Stimulated activated naive CD8-positive, alpha-beta T cell treated with anti-CD3 and anti-CD28 coated beads, Interleukin-15, Interleukin-2, amounts not matched to agents 100 U/mL and 50 U/mL, for 24 hours (primary cell): ENCODE results near the gene NDUFAF8.

Experiments
- ATAC-seq: fragments of 150-1000 bp; cut with Tn5 transposase; one replicate; pipeline ENCODE4 v1.10.0; 2021
- DNase-seq: peaks from one replicate; pipeline ENCODE4 v3.0.0; 2021

NDUFAF8 gene

DNA sequence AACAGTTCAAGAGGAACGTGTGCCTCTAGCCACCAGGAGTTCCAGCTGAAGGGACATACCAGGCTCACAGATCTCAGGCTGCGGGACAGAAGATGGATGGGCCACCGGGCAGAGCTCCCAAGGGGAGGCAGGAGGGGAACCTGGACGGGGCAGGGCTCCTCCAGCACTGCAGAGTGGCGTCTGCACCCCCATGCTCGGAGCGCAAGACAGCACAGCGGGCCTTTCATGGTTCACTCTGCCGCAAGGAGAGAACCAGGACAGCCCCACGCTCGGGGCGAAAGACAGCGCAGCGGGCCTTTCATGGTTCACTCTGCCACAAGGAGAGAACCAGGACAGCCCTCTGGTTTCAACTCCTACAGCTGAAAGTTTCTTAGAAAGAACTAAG lies 35.3 kb downstream of the NDUFAF8 start:
- ATAC-seq, result no peak
- DNase-seq, result no peak

GRCh38 chr17:81276781-81277180 lies 37.7 kb downstream of the NDUFAF8 start:
- DNase-seq (no peak), ATAC-seq (peak; percentile 41)

- no peak for DNase-seq
- no peak for ATAC-seq
Measured at GRCh38 chr17:81277421-81277820, 38.3 kb downstream of the NDUFAF8 start.

DNA sequence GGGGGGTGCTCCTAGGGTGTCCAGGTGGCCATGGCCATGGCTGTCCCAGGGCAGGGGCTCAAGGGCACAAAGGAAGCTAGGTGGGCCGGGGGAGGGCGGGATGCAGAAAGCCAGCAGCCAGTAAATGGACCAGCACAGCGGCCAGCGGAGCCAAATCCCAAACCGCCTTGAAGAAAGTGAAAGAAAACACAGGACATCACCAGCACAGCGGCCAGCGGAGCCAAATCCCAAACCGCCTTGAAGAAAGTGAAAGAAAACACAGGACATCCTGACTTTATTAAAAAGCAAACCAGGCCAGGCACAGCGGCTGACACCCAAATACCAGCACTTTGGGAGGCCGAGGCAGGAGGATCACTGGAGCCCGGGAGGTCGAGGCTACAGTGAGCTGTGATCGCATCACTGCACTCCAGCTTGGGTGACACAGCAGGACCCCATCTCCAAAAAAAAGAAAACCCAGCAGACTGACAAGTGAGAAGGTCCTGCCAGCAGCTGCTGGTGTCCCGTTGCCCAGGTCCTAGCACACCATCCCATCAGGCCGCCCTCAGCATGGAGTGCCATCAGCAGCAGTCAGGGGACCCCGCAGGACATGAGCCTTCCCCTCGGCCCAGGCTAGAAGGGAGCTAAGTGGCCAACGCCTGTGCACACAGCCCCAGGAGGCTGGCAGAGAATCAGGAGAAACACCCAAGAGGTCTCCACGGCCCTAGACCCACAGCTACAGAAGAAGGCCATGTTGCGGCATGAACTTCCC lies 39.0 kb downstream of the NDUFAF8 start:
- ATAC-seq, result no peak
- no peak for DNase-seq

GRCh38 chr17:81278831-81279230 lies 39.7 kb downstream of the NDUFAF8 start:
- DNase-seq (no peak), ATAC-seq (no peak)

DNA sequence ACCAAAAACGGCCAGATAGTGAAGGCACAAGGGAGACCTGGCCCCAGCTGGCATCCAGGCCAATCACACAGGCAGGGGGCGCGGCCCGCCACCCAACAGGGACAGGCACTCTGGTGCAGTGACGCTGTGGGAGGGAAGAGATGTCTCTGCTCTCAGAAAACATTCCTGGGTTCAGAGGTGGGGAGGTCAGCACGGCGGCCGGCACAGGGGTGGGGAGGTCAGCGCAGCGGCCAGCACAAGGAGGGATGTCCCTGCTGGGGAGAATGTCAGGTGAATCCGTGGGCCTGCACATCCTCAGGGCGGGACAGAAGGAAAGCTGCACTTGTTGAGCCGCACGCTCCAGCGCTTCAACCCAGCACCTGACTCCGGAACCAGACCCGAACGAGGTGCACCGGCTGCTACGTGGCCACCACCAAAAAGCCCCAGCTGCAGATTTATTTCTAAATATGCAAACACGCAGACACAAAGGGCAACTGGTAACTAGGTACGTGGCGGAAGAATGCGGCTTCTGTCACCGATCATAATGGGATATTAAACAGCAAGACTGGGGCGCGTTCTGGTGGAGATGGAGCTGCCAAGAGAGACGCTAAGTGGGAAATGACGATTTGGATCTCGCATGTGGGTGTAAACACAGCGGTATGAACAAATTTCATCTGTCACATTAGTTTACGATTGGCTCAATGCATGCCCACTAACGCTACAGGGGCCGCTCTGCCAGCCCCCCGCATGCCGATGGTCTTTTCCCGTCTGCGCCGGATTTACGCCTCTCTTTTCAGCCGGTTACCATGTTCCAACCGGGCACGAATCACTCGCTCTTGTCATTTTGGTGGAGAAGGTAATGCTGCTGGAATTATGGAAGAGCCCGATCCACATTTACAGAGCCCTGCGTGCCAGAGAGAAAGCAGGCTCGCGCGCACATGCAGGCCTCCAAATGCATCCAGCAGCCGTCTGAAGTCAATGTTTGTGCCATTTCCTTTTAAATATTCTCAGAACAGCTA lies 40.5 kb downstream of the NDUFAF8 start:
- DNase-seq (no peak), ATAC-seq (no peak)

DNA sequence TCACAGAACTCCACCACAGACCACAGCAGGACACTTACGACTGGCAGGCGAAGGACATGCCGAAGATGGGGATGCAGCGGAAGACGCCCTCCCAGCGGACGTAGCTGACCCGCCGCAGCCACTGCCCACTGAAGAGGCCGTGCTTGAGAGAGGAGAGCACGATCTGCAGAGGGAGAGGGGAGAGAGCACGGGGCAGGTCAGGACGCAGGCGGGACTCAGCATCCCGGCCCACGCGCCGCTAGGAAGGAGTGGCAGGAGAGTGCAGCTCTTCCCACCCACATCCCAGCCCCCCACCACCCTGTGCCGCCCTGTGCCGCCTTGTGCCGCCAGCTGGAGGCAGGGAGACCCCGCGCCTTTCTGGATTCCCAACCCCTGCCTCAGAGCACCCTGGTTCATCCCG lies 41.5 kb downstream of the NDUFAF8 start:
- ATAC-seq (no peak), DNase-seq (no peak)

- DNase-seq, result no peak
- no peak for ATAC-seq
Measured at GRCh38 chr17:81282141-81282540, 43.0 kb downstream of the NDUFAF8 start.

DNA sequence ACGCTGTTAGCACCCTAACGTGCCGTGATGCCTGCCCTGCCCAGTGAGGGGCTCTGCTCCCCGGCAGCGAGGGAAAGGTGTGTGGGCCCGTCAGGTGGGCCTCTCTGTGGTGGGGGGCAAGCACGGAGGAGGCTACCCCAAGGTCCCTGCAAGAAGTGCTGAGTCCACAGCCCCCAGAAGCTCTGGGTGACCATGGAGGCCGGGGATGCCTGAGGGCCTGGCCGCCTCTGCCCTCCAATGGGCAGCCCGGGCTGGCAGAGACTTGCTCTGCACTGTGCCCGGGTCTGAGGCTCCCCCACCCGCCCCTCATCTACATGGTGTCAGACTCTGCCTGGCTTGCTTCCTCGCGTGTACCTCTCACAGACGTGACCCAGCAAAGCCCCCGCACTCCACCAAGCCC lies 43.8 kb downstream of the NDUFAF8 start:
- DNase-seq (no peak), ATAC-seq (no peak)

- peak; percentile 79 for DNase-seq
- peak; percentile 87 for ATAC-seq
Measured at GRCh38 chr17:81285179-81285878, 46.2 kb downstream of the NDUFAF8 start.

GRCh38 chr17:81285894-81286293 lies 46.8 kb downstream of the NDUFAF8 start:
- DNase-seq (no peak), ATAC-seq (no peak)

- ATAC-seq (no peak), DNase-seq (no peak)
Measured at GRCh38 chr17:81286491-81287145, 47.5 kb downstream of the NDUFAF8 start.

DNA sequence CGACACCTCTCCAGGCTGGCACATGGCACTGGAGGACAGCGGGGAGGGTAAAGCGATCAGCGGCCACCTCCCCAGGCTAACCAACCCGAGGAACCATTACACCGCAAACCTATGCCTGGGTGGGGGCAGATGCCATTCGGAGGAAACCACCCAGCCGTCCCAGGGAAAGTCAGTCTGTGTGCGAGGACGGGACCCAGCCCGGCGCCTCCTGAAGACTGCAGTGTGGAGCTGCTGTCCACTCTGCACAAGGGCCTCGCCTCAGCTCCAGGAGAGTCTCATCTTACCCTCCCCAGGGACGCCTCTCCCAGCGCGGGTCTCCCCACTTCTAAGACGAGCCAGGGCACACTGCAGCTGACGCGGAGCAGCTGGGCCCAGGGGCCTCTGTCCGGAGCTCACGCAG lies 48.0 kb downstream of the NDUFAF8 start:
- no peak for DNase-seq
- ATAC-seq, result no peak

DNA sequence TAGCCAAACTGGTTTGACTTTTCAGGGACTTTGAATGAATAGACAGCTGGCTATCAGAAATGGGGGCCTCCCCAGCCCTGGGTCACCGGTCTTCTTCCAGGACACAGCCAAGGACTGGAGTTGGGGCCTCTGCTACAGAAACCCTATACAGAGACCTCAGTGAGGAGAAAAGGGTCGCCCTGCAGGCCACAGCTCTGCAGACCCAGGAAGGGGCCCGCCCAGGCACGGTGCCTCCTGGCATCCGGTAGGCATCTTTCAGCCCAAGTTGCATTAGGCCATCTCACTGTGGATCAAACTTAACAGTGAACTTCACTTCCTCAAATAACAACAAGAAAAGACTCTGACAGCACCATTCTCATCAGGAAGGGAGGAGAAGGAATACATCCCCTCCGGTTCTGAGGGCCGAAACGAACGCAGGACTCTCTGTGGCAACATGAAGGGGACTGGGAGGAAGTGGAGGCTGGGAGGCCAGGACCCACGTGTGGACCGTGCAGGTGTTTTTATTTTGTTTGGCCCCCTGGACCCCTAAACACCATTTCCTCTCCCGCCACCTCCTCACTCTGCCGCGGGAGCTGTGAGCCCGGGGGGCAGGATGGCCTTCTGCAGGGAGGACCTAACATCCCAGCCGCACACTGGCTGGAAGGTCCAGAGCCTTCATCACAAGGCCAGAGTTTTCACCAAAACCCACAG lies 48.8 kb downstream of the NDUFAF8 start:
- DNase-seq (no peak), ATAC-seq (no peak)

GRCh38 chr17:81288715-81289114 lies 49.6 kb downstream of the NDUFAF8 start:
- ATAC-seq, result no peak
- no peak for DNase-seq

DNA sequence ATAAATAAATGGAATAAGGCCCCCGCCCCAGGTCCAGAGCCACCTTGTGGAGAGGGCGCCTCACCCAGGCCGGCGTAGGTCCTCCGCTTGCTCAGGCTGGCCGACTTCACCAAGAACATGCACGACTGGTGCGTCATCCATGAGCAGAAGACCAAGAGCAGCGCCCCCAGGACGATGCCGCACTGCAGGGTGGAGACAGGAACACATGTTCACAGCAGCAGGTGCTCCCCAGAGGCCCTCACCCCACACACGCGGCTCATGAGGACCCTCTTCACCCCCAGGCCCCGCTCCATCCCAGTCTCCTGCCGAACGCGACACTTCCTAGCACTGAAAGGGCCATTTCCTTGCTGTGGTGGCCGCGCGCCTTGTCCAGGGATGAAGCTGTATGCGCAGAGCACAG lies 50.5 kb downstream of the NDUFAF8 start:
- ATAC-seq (no peak), DNase-seq (no peak)

DNA sequence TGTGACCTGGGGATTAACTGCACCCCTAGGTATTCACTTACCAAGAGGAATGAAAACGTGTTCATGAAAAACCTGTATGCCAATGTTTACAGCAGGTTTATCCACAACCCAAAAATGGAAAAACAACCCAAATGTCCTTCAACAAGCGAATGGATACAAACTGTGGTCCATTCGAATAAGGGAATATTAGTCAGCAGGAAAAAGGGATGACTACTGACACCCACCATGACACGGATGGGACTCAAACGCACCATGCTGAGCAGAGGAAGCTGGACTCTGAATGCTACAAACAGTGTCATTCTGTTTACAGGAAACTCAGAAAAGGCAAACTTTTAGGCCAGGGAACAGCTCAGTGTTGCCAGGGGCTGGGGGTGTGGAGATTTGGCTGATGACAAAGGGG lies 51.1 kb downstream of the NDUFAF8 start:
- ATAC-seq, result no peak
- no peak for DNase-seq
